GM18907 (cell line): Measurements from ENCODE around the gene VSTM4.
A peak's percentile ranks its signal among the peaks of the same experiment; 100 is the strongest.

Source experiments
- ATAC-seq: cut with Tn5 transposase; IDR thresholded peaks from one replicate; pipeline ENCODE4 v1.9.1; 2021; ENCODE audit warnings: mild to moderate bottlenecking, moderate library complexity; ENCODE audit not compliant: unreplicated experiment

Gene VSTM4, protein sequence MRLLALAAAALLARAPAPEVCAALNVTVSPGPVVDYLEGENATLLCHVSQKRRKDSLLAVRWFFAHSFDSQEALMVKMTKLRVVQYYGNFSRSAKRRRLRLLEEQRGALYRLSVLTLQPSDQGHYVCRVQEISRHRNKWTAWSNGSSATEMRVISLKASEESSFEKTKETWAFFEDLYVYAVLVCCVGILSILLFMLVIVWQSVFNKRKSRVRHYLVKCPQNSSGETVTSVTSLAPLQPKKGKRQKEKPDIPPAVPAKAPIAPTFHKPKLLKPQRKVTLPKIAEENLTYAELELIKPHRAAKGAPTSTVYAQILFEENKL

DNA sequence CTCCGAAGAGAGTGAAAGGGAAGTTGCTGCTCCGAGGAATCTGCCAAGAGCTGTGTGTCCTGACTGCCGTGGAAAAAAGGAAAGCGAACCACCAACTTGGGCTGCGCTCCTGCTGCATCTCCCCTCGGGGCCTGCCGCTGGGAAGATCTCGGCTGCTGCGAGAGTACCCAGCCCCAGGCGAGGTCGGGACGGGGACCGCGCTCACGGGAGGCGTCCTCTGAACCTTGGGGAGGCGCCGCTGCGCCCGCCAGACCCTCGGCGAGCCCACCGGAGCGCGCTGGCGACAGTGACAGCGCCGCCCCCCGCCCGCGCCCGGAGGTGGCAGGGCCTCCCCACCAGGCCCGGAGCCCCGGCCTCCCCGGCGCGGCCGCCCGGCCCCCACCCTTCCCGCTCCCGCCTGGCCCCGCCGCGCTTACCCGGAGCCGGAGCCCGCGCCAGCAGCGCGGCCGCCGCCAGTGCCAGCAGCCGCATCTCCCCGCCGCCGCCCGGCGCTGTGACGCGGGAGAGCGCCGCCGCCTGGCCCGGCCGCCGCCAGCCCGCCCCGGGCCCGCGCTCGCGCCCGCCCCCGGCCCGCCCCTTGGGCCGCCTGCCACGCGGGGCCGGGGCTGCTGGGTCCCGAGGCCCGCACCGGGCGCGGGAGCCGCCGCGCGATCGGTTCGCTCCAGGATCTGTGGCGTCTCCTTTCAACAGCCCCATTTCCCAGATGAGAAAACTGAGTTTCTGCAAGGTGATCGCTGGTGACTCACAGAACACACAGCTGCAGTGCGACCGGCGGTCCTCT lies at the start of gene VSTM4:
TSS of gene VSTM4 (minus strand) at position 508 of the 781 bp plus-strand sequence. CDS start at position 471, 37 bp downstream.
- no peak for ATAC-seq

DNA sequence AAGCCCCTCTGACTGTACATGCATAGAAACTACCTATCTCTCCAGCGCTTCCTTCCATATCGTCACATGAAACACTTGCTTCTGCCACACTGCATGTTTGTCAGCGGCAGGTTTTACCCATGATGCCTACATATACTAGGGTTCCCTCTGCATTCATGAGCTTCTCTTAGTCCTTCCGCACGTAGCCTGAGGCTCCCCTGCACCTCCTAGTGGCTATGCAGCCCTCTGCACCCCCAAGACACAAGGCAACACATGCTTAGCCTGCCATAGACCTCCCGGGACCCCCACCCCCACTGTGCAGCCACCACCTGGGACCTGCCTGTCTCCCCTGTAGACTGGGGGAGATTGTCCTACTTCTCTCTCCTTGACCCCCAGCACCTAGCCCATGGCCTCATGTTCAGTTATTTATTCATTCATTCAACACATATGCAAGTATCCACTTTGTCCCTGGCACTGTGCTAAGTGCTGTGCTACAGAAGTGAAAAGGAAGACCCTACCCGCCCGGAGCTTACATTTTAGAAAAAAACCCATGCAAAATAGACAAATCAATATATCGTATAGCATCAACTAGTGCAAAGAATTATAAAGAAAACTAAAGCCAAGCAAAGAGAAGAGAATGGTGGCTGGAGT lies 49.4 kb upstream of the VSTM4 start:
- peak; percentile 85 for ATAC-seq

DNA sequence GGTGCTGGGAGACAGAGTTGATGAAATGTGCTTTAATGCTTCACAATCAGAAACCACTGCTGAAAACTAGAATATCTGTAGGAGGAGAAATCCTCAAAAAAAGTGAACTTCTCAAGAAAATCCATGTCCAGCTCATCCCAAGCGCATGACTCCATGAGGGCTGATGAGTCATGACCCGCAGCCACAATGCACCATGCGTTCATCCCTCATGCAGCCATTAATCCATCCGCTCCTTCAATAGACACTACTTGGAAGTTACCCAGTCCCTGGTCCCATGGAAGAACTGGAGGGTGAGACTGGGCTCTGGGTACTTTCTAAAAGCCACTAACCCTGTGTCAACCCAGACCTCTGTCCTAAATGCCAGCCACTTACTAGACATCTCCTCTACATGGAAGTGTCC lies 48.4 kb upstream of the VSTM4 start:
- no peak for ATAC-seq

DNA sequence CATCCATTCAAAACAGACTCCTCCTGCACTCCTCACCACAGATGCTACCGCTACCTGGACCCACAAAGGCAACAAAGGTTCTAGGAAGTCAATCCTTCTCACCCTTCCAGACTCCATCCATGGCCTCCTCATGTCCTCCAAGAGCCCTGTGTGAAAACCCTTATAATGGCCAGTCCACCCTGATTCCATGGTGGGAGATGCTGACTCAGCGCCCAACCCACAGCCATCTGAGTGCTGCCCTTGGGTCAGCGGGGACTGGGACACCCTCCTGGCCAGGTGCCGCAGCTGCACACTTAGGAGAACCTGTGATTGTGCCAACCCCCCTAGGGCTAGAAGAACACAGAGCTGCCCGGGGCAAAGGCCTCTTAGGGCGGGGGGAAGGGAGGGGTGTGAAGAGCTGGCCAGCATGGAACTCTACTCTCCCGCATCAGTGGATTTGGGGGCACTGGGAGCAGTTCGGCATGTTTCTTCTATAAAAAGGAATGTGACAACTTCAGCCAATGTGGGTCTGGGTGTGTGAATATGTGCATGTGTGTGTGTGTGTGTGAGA lies 47.5 kb upstream of the VSTM4 start:
- ATAC-seq: no peak

DNA sequence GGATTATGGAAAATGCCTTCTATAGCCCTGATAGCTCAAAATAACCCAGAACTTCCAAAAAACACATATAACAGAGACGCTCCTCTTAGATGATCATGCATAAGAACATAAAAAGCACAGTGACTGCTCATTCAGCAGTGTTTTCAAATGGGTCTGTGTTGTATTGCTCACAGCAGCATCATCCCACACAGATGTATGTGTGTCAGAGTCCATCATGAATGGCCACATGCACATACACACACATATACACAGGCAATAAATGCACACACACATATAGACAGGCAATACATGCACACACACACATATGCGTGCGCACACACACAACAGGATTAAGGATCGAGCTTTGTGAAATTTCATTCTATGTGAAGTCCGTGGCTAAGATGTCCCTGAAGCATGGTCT lies 46.7 kb upstream of the VSTM4 start:
- ATAC-seq: no peak

DNA sequence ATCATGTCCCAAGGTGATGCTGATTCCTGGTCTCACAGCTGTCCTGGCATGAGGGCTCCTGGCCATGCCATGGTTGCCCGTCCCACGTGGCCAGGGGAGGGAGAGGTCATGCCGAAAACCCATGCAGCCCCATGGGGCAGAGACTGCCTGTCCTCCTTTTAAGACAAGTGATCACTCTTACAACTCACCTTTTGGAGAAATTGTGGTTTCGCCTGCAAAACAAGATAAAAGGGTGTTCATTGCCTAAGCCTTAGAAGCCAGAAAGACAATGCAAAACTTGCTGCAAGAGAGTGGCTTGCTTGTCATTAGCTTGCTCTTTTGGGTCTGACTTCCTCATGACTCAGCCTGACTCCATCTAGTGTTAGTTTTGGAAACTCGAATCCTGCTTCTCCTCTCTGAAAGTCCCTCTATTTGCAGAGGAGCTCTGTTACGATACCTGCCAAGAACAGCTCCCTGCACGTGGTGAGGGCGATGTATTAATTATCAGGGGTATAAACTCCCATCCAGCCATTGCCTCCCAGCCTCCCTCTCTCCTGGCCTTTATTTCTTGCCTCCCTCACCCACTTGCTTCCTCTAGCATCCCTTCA lies 46.2 kb upstream of the VSTM4 start:
- no peak for ATAC-seq

DNA sequence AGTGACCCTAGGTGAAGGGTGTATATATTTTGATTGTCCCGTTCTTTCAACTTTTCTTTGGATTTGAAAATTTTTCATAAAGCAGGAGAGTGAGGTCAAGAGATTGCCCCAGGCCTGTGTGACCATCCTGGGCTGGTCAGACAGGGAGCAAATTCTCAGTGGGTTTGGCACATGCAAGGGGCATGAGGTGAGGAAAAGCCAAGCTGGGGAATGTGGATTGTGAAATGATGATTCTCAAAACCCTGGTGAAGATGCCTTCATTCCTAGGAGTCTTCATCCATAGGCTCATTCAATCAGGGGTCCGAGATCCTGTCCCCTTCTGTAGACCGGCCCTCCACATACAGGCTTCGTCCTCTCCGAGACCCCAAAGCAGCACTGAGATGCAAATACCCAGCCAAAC lies 45.5 kb upstream of the VSTM4 start:
- no peak for ATAC-seq

DNA sequence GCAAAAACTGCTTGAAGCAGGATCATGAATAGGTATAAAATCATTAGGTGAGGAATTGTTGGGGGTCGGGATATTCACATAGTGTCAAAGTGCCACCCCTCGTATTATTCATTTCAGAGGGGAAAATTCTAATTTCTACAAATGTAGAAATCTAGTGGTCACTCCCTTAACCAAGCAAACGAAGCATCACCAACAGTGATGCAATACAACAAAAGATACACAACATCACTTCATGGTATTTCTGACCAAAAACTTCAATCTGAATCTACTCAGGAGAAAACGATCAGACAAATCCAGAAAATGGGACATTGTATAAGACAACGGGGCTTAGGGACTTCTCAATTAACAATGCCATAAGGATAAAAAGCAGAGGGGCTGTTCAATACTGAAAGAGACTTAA lies 44.8 kb upstream of the VSTM4 start:
- no peak for ATAC-seq

DNA sequence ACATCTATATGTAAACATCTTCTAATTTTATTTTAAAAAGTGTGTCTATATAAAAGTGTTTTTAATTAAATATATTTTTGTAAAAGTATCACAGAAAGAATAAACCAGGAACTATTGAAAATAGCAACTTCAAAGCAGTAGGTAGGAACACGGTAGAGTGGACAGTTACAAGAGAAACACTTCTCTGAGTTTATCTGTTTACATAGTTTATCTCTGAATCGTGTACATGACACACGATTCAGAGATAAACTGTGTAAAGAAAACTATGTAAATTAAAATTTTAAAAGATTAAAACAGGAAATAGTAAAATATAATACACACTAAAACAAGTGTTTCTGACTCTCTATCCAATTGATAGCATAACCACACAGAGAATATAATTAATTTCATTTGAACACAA lies 43.6 kb upstream of the VSTM4 start:
- ATAC-seq: no peak

DNA sequence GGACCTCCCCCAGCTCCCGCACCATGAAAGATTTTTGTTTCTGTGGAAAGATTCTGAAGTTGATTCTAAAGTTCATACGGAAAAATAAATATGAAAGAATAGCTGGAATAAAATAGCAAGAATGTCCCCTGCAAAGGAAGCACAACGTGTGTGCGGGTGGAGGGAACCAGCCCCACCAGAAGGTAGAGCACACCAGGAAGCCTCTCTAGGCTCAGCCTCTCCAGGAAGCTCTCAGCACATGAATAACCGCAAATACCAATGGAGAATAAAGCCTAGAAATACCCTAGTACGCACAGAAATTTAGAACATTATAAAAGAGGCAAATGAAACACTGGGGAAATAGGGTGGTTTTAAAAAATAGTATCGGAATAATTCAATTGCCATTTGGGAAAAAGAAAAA lies 43.1 kb upstream of the VSTM4 start:
- no peak for ATAC-seq

DNA sequence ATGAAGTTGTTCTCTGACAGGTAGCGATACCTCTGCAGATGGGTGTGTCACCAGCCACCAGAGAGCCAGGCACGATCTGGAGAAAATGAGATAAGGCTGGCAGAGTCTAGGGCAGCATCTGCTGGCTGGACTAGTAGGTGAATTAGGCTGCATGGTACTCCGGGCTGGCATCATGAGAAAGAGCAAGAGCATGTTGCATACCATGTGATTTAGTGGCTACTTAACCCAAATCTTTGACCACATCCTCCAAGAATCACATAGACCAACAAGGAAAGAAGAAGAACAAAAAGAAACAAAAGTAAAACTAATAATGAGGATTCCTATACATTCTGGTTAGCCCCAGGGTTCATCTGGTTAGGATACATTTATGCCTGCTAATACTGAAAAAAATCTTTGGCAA lies 41.9 kb upstream of the VSTM4 start:
- ATAC-seq: no peak

DNA sequence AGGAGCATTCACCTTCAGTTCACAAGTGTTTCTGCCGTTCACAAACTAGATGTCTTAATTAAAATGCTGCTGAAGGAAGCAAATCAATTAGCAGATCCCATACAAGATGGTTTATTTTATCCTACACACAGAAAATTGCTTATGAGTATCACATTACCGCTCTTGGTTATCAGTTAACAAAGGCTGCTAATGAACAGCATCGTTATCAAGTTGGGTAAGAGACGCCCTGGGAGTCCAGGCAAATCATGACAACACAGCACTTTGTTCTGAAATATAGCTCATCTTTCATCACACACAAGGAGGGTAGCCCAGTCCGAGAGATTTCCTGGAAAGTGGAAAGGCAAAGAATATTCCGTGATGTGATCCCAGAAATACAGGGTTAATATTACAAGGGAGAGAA lies 39.3 kb upstream of the VSTM4 start:
- no peak for ATAC-seq

DNA sequence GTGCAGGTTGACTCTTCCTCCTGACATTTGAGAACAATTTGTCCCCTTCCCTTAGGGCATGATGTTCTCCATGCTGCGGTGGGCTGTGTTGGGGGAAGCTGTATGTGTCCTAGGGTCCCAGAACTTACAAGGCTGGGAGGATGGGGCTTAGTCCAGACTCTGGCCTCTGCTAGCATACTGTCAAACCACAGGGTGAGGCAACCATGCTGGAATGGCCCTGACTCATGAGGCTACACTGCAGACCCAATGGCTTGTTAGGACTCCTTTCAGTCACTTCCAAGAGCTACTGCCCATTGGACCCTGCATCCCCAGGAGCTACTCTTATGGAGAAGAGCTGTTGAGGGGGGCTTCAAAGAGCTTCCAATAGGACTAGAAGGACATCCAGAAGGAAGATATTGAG lies 38.6 kb upstream of the VSTM4 start:
- ATAC-seq: no peak

DNA sequence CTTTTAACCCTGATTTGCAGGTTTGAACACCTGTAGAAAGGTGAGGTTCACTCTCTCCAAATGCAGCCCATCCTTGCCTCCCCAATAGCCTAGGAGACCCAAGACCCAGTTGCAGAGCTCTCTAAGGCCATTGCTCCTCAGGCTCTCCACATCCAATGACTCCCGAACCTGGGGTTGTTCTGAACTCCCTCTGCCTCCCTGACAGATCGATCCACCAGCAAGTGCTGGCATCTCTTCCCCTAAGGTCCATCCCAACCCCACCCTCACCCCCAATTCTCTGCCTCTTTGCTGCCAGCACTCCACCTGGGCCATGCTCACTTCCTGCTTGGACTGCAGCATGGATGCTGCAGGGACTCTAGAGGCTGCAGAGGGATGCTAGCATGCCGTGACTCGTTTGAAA lies 37.8 kb upstream of the VSTM4 start:
- ATAC-seq: no peak

DNA sequence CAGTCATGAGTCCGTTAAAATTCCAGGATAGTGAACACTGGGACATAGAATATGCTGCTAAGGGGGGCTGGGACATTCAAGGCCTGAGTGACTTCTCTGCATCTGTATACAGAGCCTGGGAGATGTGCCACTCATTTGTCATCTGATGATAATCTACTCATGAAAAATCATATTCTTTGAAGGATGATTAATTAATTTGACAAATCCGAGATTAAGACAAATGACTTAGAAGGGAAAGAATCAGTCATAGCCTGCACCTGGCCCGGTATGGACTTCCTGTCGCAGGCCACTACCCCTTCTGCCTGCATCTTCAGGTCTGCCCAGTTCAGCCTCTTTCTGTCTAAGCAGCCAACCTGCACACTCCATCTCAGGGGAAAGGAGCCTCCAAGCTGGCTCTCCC lies 37.3 kb upstream of the VSTM4 start:
- ATAC-seq: no peak

DNA sequence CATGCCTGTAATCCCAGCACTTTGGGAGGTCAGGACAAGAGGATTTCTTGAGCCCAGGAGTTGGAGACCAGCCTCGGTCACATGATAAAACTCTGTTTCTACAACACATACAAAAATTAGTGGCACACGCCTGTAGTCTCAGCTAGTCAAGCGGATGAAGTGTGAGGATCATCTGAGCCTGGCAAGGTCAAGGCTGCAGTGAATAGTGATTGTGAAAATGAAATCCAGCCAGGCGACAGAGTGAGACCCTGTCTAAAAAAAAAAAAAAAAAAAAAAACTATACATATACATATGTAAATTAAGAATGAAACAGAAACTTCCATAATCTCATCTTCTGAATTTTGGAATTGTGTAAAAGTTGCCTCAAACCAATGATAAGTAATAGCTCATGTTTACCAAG lies 36.7 kb upstream of the VSTM4 start:
- ATAC-seq: no peak

DNA sequence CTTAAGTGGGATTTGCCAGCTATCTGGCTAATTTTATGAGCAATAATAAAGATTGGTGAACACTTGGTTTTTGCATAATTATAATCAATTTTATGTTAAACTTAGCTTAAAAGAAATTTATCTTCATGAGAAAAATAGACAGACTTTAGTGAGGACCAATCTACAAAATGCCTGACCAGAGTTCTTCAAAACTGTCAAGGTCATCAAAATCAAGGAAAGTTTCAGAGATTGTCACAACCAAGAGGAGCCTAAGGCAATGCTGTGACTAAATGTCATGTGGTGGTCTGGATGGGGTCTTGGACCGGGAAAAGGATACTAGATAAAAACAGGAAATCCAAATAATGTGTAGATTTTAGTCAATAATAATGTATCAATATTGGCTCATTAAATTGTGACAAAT lies 36.2 kb upstream of the VSTM4 start:
- ATAC-seq: no peak

DNA sequence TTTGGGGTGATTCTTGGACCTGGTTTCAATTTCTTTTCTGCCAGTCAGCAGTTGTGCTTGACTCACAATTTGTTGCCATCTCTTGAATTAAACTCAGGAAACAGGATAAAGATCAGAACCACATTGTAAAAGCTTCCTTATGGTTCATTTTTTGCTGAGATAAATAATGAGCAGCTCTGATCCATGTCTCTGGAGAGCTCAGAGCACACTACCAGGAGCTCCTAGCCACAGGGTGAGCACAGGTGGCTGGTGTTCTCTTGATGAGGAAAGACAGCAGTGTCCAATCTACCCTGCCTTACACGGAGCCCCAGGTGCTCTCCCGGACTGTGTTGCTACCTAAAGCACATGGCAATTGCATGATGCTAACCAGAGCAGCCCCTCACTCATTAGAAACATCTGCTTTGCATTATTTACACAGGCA lies 35.7 kb upstream of the VSTM4 start:
- ATAC-seq: no peak

DNA sequence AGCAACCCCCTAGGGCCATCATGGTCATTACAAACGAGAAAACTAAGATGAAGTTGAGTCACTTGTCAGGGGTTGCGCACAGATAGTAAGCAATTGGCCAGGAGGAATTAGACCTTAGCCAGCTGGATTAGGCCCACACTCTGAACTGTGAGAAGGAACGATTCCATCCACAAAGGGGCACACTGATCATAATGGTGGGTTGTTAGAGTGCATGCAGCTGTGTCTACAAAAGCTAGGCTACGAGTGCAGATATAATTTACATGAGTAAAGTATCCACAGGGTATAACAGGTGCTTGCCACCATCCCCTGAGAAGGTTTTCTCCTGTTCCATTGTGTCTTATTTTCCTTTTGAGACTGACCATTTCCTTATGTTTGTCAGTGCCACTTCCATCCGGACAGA lies 35.1 kb upstream of the VSTM4 start:
- no peak for ATAC-seq

DNA sequence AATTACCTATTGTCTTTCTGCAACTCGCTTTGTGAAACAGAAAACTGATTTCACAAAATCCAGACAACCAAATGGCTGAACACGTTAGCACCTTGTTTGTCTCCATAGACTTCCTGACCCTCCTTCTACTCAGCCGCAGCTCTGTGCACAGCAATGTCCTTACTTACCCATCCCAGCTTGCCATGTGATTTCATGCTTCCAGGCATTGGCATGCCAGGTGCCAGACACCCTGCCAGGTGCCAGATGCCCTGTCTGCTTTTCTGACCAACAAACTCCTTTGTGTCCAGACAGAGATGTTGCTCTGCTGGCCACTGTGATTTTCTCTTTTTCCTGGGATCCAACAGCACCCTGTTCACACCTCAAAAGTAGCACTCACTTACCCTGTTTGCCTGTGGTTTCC lies 34.6 kb upstream of the VSTM4 start:
- ATAC-seq: no peak

DNA sequence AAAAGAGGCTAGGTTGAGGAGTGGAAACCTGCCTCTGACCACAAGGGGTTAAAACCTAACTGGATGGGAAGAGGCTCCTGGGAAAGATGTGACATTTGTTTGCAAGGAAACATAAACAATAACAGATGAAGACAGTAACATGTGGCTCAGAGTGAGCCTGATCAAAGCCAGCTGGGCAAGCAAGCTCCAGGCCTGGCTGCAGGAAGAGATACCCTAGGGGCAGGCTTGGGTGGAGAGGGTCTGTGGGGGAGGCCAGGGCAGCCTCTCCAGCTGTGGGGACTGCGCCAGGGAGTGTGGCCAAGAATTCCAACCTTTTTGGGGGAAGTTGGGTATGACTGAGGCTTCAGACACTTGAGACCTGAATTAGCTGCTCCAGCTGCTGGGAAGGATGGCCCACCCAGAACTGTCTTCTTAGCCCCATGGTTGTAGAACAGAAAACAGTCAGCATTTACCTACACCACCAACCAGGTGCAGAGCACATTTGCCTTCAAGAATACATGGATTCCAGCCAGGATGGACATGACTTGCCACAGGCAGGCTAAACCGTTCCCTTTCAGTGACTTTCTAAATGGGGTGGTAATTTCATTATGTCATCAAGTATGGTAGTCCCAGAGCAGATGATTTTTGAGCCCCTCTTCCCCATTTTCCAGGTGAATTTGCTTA lies 28.9 kb upstream of the VSTM4 start:
- ATAC-seq: no peak
